KMS-11 (cell line): ENCODE results near the gene SLC22A3.

Source experiments
- H2AFZ ChIP-seq: fragments of 200-600 bp; sonication (generic); 2 replicates; pipeline ENCODE4 v1.6.1; 2016; ENCODE audit warnings: antibody characterized with exemption, mixed run types, low read depth
- H3K27ac ChIP-seq: fragments of 200-600 bp; sonication (generic); 2 replicates; pipeline ENCODE4 v1.6.1; 2016; ENCODE audit warnings: mild to moderate bottlenecking, mixed run types
- H3K27me3 ChIP-seq: fragments of 200-600 bp; sonication (generic); 2 replicates; pipeline ENCODE4 v1.6.1; 2017; ENCODE audit warnings: mild to moderate bottlenecking, low read depth, mixed run types, moderate library complexity; ENCODE audit not compliant: insufficient read depth
- H3K36me3 ChIP-seq: fragments of 200-600 bp; sonication (generic); 2 replicates; pipeline ENCODE4 v1.6.1; 2017; ENCODE audit warnings: mild to moderate bottlenecking, mixed run types; ENCODE audit not compliant: insufficient read depth
- H3K4me1 ChIP-seq: fragments of 200-600 bp; sonication (generic); 2 replicates; pipeline ENCODE4 v1.6.1; 2016; ENCODE audit warnings: mild to moderate bottlenecking, low read depth, mixed run types; ENCODE audit not compliant: poor library complexity, severe bottlenecking
- H3K4me2 ChIP-seq: fragments of 200-600 bp; sonication (generic); 2 replicates; pipeline ENCODE4 v1.7.0; 2016; ENCODE audit warnings: mild to moderate bottlenecking, mixed run types
- H3K4me3 ChIP-seq: fragments of 200-600 bp; sonication (generic); IDR thresholded peaks from 2 replicates; pipeline ENCODE4 v1.6.1; 2017; ENCODE audit warnings: low read depth, low read length, mixed read lengths; ENCODE audit not compliant: insufficient read depth
- H3K79me2 ChIP-seq: fragments of 200-600 bp; sonication (generic); 2 replicates; pipeline ENCODE4 v1.6.1; 2016; ENCODE audit warnings: low read depth, mixed run types; ENCODE audit not compliant: insufficient read depth
- H3K9ac ChIP-seq: fragments of 200-600 bp; sonication (generic); 2 replicates; pipeline ENCODE4 v1.6.1; 2016; ENCODE audit warnings: mild to moderate bottlenecking, mixed run types
- H4K20me1 ChIP-seq: fragments of 200-600 bp; sonication (generic); 2 replicates; pipeline ENCODE4 v1.6.1; 2016; ENCODE audit warnings: mild to moderate bottlenecking, mixed run types; ENCODE audit not compliant: insufficient read depth
- TF ChIP-seq, protein P1 (sequence below): fragments of 200-600 bp; sonication (generic); conservative IDR thresholded peaks from 2 replicates; pipeline ENCODE4 v1.6.1; 2017; ENCODE audit warnings: low read depth, mild to moderate bottlenecking, antibody characterized with exemption, low read length, moderate library complexity, mixed read lengths

Gene SLC22A3

DNA sequence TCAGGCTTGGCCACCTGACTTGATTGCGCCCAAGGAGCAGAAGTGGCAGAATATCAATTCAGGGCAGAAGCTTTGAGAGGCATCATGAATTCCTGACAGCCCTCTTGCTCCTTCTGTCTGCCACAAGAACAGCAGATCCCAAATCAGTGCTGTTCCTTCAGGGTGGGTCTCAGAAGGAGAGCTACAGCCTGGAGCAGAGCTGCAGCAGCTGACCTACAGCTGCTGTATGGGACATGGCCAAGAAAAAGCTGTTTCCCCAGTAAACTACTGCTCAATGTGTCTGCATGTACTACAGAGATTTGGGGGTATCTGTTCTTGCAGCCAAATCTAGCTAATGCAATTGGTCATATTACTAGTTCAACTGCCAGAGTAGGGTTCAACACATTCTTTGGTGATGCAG, 69.0 kb downstream of the SLC22A3 start:
- no peaks in the 10 kb centered on the region for H3K79me2 ChIP-seq
- H3K9ac ChIP-seq: no peak overlapping the region
- H3K27me3 ChIP-seq: no peaks in the 10 kb centered on the region
- no peak overlapping the region for H2AFZ ChIP-seq
- TF ChIP-seq, protein P1, sequence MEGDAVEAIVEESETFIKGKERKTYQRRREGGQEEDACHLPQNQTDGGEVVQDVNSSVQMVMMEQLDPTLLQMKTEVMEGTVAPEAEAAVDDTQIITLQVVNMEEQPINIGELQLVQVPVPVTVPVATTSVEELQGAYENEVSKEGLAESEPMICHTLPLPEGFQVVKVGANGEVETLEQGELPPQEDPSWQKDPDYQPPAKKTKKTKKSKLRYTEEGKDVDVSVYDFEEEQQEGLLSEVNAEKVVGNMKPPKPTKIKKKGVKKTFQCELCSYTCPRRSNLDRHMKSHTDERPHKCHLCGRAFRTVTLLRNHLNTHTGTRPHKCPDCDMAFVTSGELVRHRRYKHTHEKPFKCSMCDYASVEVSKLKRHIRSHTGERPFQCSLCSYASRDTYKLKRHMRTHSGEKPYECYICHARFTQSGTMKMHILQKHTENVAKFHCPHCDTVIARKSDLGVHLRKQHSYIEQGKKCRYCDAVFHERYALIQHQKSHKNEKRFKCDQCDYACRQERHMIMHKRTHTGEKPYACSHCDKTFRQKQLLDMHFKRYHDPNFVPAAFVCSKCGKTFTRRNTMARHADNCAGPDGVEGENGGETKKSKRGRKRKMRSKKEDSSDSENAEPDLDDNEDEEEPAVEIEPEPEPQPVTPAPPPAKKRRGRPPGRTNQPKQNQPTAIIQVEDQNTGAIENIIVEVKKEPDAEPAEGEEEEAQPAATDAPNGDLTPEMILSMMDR: no peak
- H3K4me2 ChIP-seq: no peak overlapping the region
- no peak overlapping the region for H3K27ac ChIP-seq
- no peaks in the 10 kb centered on the region for H3K36me3 ChIP-seq
- no peaks in the 10 kb centered on the region for H4K20me1 ChIP-seq
- H3K4me3 ChIP-seq: no peak overlapping the region
- no peaks in the 10 kb centered on the region for H3K4me1 ChIP-seq

DNA sequence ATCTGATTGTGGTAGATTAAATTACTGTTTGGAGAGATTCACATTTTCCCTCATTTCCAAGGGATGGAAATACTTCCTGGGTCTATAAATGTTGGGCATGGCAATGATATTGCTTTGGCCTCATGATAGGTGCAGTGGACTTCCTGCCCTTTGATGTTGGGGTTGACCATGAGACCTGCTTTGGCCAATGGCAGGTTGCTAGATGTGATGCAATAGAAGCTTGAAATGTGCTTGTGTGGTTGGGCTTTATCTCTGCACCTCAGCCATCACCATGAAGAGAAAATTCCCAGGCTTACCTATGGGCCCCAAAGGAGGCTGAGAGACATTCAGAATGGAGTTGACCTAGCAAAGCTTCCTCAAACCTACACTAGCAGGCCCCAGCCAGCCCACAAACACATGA, 69.4 kb downstream of the SLC22A3 start:
- Histone ChIP-seq H3K4me3 (no peak overlapping the region), H3K27ac (no peak overlapping the region), H4K20me1 (no peaks in the 10 kb centered on the region), H3K4me1 (no peaks in the 10 kb centered on the region), H3K9ac (no peak overlapping the region), H3K36me3 (no peaks in the 10 kb centered on the region), H3K27me3 (no peaks in the 10 kb centered on the region), H3K4me2 (no peak overlapping the region), H2AFZ (no peak overlapping the region), H3K79me2 (no peaks in the 10 kb centered on the region)
- TF ChIP-seq, protein P1: no peak

DNA sequence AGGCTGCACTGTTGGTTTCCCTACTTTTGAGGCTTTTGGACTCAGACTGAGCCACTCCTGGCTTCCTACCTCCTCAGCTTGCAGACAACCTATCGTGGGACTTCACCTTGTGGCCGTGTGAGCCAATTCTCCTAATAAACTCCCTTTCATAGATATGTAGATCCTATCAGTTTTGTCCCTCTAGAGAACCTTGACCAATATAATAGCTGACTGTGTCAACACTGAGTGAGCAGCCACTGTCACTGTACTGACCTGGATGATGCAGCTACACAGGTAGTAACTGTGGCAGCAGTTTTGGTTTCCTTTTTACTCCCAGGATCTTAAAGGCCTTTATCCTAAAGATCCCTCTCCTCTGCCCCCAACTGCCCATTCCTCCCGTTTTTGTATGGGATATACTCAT, 70.2 kb downstream of the SLC22A3 start:
- Histone ChIP-seq H3K4me2 (no peak overlapping the region), H3K4me3 (no peak overlapping the region), H4K20me1 (no peaks in the 10 kb centered on the region), H3K79me2 (no peaks in the 10 kb centered on the region), H3K27me3 (no peaks in the 10 kb centered on the region), H2AFZ (no peak overlapping the region), H3K36me3 (no peaks in the 10 kb centered on the region), H3K4me1 (no peaks in the 10 kb centered on the region), H3K27ac (no peak overlapping the region), H3K9ac (no peak overlapping the region)
- TF ChIP-seq, protein P1: no peak

DNA sequence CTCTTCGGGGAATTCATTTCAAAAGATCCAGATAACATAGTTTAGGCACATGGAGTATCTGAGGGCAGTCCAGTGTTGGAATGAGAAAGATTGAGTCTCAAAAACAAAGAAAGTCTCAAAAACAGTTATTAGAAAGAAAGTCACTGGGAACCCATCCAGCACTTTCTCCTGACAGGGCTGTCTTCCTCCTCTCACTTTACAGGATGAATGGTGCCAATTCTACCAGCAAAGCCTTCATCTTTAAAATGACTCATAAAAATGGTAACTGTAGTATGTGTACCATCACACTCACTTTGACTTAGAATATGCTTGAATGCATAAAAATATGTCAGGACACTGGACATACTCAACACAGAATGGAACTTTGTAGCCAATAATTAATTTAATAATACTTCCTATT, 71.3 kb downstream of the SLC22A3 start:
- TF ChIP-seq, protein P1: no peak

More for the DNA sequence above, 71.3 kb downstream of the SLC22A3 start:
- Histone ChIP-seq H3K36me3 (no peaks in the 10 kb centered on the region), H3K4me2 (no peak overlapping the region), H3K27me3 (no peaks in the 10 kb centered on the region), H3K4me3 (no peak overlapping the region), H3K27ac (no peak overlapping the region), H3K9ac (no peak overlapping the region), H3K79me2 (no peaks in the 10 kb centered on the region), H2AFZ (no peak overlapping the region), H3K4me1 (no peaks in the 10 kb centered on the region), H4K20me1 (no peaks in the 10 kb centered on the region)
